HCT116 (cell line): Measurements from ENCODE around the gene ADK.

Source experiments
- CBX3 ChIP-seq: IDR thresholded peaks from 2 replicates; pipeline ENCODE4 v1.6.1; 2012; ENCODE audit warnings: low read depth
- CEBPB ChIP-seq: IDR thresholded peaks from 2 replicates; pipeline ENCODE4 v1.6.1; 2012; ENCODE audit warnings: low read depth
- CTCF ChIP-seq, 3 experiments: fragments of 200-600 bp in 1 of 3; sonication (generic) in 1 of 3; IDR thresholded peaks in 2 of 3; conservative IDR thresholded peaks in 1 of 3; 2 replicates each; pipeline ENCODE4 v1.5.1; 2012 to 2017; ENCODE audit warnings: low read depth in 2 of 3, low read length in 2 of 3, antibody characterized with exemption in 1 of 3, borderline replicate concordance in 1 of 3, control low read depth in 1 of 3, mild to moderate bottlenecking in 1 of 3, mixed read lengths in 1 of 3, mixed run types in 1 of 3, moderate library complexity in 1 of 3; ENCODE audit not compliant: insufficient read depth in 1 of 3
- EZH2 ChIP-seq: fragments of 200-600 bp; sonication (generic); IDR thresholded peaks from 2 replicates; pipeline ENCODE4 v1.6.1; 2017; ENCODE audit warnings: antibody characterized with exemption, mixed run types
- EZH2phosphoT487 ChIP-seq: fragments of 200-600 bp; IDR thresholded peaks from 2 replicates; pipeline ENCODE4 v1.6.1; 2018; ENCODE audit warnings: antibody characterized with exemption, borderline replicate concordance
- POLR2A ChIP-seq: IDR thresholded peaks from 2 replicates; pipeline ENCODE4 v1.7.0; 2011; ENCODE audit warnings: borderline replicate concordance; ENCODE audit not compliant: insufficient read depth, insufficient read length; ENCODE audit errors: extremely low read depth
- POLR2AphosphoS5 ChIP-seq: IDR thresholded peaks from 2 replicates; pipeline ENCODE4 v1.6.1; 2011; ENCODE audit warnings: mild to moderate bottlenecking, low read depth, low read length, moderate library complexity
- TCF7L2 ChIP-seq: IDR thresholded peaks from 2 replicates; pipeline ENCODE4 v1.7.0; 2011; ENCODE audit warnings: borderline replicate concordance, inconsistent platforms; ENCODE audit not compliant: insufficient read depth, insufficient read length; ENCODE audit errors: extremely low read depth
- YY1 ChIP-seq: IDR thresholded peaks from 2 replicates; pipeline ENCODE4 v1.6.1; 2011; ENCODE audit warnings: low read length, low read depth, moderate library complexity, mild to moderate bottlenecking; ENCODE audit not compliant: insufficient replicate concordance; ENCODE audit errors: extremely low read depth
- TF ChIP-seq, protein P1 (sequence below): IDR thresholded peaks from 2 replicates; pipeline ENCODE4 v1.6.1; 2012
- TF ChIP-seq, protein P2 (sequence below): IDR thresholded peaks from 2 replicates; pipeline ENCODE4 v1.6.1; 2012; ENCODE audit warnings: low read depth

DNA sequence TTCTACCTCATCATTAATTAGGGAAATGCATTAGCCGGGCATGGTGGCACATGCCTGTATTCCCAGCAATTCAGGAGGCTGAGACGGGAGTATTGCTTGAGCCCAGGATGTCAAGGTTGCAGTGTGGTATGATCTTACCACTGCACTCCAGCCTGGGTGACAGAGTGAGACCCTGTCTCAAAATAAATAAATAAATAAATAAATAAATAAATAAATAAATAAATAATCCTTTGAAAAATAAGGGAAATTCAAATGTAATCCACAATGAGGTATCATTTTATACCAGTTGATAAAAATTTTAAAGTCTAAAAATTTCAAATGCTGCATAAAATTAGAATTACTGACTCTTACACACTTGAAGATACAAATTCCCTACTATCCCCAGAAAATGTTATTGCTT is 334.3 kb downstream of the ADK start:
- TF ChIP-seq CTCF (IDR thresholded peaks at IDR 0.05 in 2 of 3, conservative IDR thresholded peaks at IDR 0.05 in 1 of 3; ENCODE audit: borderline replicate concordance in 1 of 3, insufficient read depth in 1 of 3, low read depth in 2 of 3, low read length in 2 of 3): no peak
- TF ChIP-seq CBX3: no peak
- TF ChIP-seq, protein P1, sequence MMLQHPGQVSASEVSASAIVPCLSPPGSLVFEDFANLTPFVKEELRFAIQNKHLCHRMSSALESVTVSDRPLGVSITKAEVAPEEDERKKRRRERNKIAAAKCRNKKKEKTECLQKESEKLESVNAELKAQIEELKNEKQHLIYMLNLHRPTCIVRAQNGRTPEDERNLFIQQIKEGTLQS: no peak
- no peak for TF ChIP-seq CEBPB
- TF ChIP-seq, protein P2, sequence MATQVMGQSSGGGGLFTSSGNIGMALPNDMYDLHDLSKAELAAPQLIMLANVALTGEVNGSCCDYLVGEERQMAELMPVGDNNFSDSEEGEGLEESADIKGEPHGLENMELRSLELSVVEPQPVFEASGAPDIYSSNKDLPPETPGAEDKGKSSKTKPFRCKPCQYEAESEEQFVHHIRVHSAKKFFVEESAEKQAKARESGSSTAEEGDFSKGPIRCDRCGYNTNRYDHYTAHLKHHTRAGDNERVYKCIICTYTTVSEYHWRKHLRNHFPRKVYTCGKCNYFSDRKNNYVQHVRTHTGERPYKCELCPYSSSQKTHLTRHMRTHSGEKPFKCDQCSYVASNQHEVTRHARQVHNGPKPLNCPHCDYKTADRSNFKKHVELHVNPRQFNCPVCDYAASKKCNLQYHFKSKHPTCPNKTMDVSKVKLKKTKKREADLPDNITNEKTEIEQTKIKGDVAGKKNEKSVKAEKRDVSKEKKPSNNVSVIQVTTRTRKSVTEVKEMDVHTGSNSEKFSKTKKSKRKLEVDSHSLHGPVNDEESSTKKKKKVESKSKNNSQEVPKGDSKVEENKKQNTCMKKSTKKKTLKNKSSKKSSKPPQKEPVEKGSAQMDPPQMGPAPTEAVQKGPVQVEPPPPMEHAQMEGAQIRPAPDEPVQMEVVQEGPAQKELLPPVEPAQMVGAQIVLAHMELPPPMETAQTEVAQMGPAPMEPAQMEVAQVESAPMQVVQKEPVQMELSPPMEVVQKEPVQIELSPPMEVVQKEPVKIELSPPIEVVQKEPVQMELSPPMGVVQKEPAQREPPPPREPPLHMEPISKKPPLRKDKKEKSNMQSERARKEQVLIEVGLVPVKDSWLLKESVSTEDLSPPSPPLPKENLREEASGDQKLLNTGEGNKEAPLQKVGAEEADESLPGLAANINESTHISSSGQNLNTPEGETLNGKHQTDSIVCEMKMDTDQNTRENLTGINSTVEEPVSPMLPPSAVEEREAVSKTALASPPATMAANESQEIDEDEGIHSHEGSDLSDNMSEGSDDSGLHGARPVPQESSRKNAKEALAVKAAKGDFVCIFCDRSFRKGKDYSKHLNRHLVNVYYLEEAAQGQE: no peak
- TF ChIP-seq TCF7L2: no peak
- TF ChIP-seq POLR2A: no peak
- no peak for TF ChIP-seq YY1
- no peak for TF ChIP-seq EZH2phosphoT487
- no peak for TF ChIP-seq POLR2AphosphoS5
- TF ChIP-seq EZH2: no peak
